Prostate gland (tissue), 2 donors: ENCODE results near the gene WDR91. TPM values are rescaled to one million over a fixed set of nuclear protein-coding genes. Genes with fewer than 3 reads are reported as not detected.

Source experiments
- DNase-seq: peaks from one replicate; pipeline ENCODE4 v3.0.0-alpha.2; 2019; ENCODE audit warnings: low spot score
- H3K27ac ChIP-seq, 2 donors: fragments of 200-600 bp; sonication (generic); 2 replicates each; pipeline ENCODE4 v1.5.1; 2017 to 2019
- H3K27me3 ChIP-seq: fragments of 200-600 bp; sonication (generic); replicated peaks from 2 replicates; pipeline ENCODE4 v1.5.1; 2019; ENCODE audit not compliant: insufficient read depth
- H3K36me3 ChIP-seq, 2 donors: fragments of 200-600 bp; sonication (generic); 1 replicate in 1 of 2; 2 replicates in 1 of 2; pipeline versions ENCODE4 v1.5.1 to v1.8.1; 2017 to 2019
- H3K4me1 ChIP-seq: fragments of 200-600 bp; sonication (generic); replicated peaks from 2 replicates; pipeline ENCODE4 v1.5.1; 2019
- H3K4me3 ChIP-seq, 2 donors: fragments of 200-600 bp; sonication (generic); 2 replicates each; pipeline ENCODE4 v1.5.1; 2017 to 2019
- H3K9me3 ChIP-seq: fragments of 200-600 bp; sonication (generic); 2 replicates; pipeline ENCODE4 v1.5.1; 2017
- POLR2A ChIP-seq: fragments of 450-650 bp; IDR thresholded peaks from one replicate; pipeline ENCODE4 v1.6.1; 2016; ENCODE audit warnings: antibody characterized with exemption, mild to moderate bottlenecking
- POLR2AphosphoS5 ChIP-seq: sonication (generic); formaldehyde crosslinking; IDR thresholded peaks from one replicate; pipeline ENCODE4 v1.6.1; 2017; ENCODE audit warnings: antibody characterized with exemption
- WGBS: methylation state at CpG from one replicate; pipeline ENCODE4 v1.1.5; 2018; 5-methylcytosine and 5-hydroxymethylcytosine counted together
- intact Hi-C: fragments of 100-400 bp; cut with DNase I; formaldehyde crosslinking; loops from one replicate; pipeline ENCODE4 v1.14.2; 2022
- total RNA-seq, 2 donors: library from RNA; depleted of rRNA; stranded (reverse); fragments of >200 nt; gene quantifications; one replicate each; pipeline ENCODE4 v1.1.0, GENCODE V29; 2016
- TF ChIP-seq, protein P1 (sequence below), 4 experiments: fragments of 200-600 bp in 2 of 4; fragments of 450-650 bp in 2 of 4; sonication (generic) in 2 of 4; IDR thresholded peaks; 1 replicate in 3 of 4; 2 replicates in 1 of 4; pipeline ENCODE4 v1.5.1; 2016 to 2019; ENCODE audit warnings: antibody characterized with exemption in 4 of 4, mild to moderate bottlenecking in 2 of 4, moderate library complexity in 2 of 4

The WDR91 gene
- total RNA-seq, 2 donors from 2014 or later: 13.6 to 49.1 TPM

DNA sequence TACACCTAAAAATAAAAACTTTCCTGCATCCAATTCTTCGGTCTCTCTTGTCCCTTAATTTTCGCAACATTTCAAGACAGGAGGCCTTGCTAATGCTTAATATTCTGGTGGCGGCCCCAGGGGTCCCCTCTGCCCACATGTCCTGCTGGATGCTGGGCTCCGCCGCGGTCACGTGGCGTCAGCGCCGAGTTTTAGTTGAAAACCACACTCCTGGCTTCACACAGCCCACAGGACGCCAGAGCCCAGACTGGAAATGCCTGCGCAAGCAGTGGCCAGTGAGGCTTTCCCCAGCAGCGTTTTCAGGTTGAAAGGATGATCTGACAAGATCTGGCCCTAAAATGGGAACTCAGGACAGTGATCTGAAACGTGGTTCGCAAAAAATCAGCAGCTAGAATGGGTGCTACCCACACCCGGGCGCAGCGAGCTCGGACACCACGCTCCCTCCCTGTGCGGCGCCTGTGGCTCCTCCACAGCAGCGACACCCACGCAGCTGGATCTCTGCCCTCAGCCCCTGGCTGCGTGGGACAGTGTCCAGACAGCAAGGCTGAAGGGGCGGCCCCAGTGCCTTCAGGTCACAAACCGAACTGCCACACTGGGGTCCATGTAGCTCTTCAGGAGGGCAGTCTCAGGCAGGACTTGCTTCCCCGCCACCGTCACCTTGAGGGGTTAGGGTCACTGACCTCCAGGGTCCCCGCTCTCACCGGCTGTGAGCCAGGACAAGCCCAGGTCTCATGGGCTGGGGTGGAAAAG is 29.2 kb downstream of the WDR91 start:
- Histone ChIP-seq H3K27me3 (no peaks in the 10 kb centered on the region), H3K9me3 (no peaks in the 10 kb centered on the region), H3K4me3 (no peak overlapping the region), H3K36me3 (peaks cover 4 to 8% of the 10 kb centered on the region in 2 donors), H3K4me1 (no peaks in the 10 kb centered on the region), H3K27ac (no peak overlapping the region)
- 97% methylated on average over 30 of the region's 31 CpGs for WGBS
- no peak for TF ChIP-seq POLR2AphosphoS5
- TF ChIP-seq, protein P1, sequence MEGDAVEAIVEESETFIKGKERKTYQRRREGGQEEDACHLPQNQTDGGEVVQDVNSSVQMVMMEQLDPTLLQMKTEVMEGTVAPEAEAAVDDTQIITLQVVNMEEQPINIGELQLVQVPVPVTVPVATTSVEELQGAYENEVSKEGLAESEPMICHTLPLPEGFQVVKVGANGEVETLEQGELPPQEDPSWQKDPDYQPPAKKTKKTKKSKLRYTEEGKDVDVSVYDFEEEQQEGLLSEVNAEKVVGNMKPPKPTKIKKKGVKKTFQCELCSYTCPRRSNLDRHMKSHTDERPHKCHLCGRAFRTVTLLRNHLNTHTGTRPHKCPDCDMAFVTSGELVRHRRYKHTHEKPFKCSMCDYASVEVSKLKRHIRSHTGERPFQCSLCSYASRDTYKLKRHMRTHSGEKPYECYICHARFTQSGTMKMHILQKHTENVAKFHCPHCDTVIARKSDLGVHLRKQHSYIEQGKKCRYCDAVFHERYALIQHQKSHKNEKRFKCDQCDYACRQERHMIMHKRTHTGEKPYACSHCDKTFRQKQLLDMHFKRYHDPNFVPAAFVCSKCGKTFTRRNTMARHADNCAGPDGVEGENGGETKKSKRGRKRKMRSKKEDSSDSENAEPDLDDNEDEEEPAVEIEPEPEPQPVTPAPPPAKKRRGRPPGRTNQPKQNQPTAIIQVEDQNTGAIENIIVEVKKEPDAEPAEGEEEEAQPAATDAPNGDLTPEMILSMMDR (IDR thresholded peaks at IDR 0.05): no peak
- no peak for TF ChIP-seq POLR2A
- no peak for DNase-seq
- intact Hi-C loops: no loop called here

DNA sequence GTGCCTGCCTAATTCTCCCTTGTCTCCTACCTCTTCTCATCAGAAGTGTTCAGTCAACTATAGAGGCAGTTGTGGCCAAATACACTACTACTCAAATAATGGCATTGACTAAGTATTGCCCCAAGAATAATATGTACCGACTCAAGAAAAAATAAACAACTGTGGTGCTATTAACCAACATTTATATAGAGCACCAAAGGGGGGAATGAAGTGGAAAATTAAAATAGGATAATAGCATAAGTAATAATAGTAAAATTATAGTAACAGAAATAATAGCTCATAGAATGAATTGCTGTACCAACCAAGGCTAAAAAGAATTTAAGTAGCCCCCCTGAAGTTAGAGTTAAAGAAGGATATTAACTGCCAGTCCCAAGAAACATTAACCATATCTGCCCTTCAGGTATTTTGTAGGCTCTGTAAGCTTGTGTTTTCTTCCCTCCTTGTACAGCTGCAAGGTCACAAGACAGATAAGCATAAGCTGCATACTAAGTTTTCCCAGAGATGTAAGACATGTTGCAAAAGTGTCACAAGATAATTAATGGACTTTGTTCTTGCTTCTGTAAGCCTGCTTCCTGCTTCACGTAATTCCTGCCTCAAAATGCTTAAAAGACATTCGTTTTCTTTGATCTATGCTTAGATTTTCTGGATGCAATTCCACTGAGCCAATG is 29.9 kb downstream of the WDR91 start:
- Histone ChIP-seq H3K27me3 (no peaks in the 10 kb centered on the region), H3K4me3 (no peak overlapping the region), H3K4me1 (no peaks in the 10 kb centered on the region), H3K27ac (no peak overlapping the region), H3K9me3 (no peaks in the 10 kb centered on the region), H3K36me3 (peaks cover 0 to 8% of the 10 kb centered on the region in 2 donors)
- no peak for DNase-seq
- intact Hi-C loops: no loop called here
- WGBS: 93% methylated on average over 3 of the region's 3 CpGs
- TF ChIP-seq, protein P1 (IDR thresholded peaks at IDR 0.05): no peak
- no peak for TF ChIP-seq POLR2AphosphoS5
- no peak for TF ChIP-seq POLR2A

DNA sequence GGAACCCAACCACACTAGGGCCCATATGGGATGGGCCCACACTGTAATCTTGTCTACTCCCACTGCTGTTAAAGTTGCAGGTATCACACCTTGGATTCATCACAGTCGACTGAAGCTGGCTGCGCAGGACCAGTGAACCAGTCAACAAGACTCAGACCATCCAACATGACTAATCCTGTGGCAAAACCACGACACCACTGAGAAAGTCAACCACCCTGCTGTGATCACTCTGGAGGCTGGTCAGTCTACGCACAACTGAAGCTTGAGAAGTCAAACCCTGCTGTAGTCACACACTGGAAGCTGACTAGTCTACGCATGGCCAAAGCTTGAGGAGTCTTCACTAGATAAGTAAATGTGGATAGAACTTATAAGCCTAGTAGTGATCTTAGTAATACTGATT is 31.2 kb downstream of the WDR91 start:
- 95% methylated on average over 5 of the region's 5 CpGs for WGBS
- no peaks in the 10 kb centered on the region for H3K9me3 ChIP-seq
- no peaks in the 10 kb centered on the region for H3K4me1 ChIP-seq
- no peaks in the 10 kb centered on the region for H3K36me3 ChIP-seq
- TF ChIP-seq, protein P1 (IDR thresholded peaks at IDR 0.05): no peak
- TF ChIP-seq POLR2A (no peak), POLR2AphosphoS5 (no peak)
- no peak overlapping the region for H3K4me3 ChIP-seq
- intact Hi-C loops: no loop called here
- no peaks in the 10 kb centered on the region for H3K27me3 ChIP-seq
- DNase-seq: no peak
- H3K27ac ChIP-seq: no peak overlapping the region

DNA sequence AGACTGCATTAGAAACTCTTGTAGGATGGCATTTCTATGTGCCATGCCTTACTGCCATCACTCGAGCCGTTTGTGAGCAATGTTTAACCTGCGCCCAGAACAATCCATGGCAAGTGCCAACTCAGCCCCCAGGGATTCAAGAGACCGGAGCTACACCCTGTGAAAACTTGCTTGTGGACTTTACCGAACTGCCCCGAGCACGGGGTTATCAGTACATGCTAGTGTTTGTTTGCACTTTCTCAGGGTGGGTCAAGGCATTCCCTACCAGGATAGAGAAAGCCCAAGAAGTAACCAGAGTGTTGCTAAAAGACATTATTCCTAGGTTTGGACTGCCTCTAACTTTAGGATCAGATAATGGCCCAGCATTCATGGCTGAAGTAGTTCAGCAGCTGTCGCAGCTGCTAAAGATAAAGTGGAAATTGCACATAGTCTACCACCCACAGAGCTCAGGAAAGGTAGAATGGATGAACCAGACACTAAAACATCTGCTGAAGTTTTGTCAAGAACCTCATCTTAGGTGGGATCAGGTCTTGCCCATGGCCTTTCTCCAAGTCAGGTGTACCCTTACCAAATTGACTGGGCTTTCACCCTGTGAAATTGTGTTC is 31.9 kb downstream of the WDR91 start:
- no peaks in the 10 kb centered on the region for H3K4me1 ChIP-seq
- TF ChIP-seq, protein P1 (IDR thresholded peaks at IDR 0.05): no peak
- TF ChIP-seq POLR2A (no peak), POLR2AphosphoS5 (no peak)
- no peaks in the 10 kb centered on the region for H3K36me3 ChIP-seq
- intact Hi-C loops: no loop called here
- WGBS: 92% methylated on average over 8 of the region's 8 CpGs
- no peak overlapping the region for H3K27ac ChIP-seq
- no peaks in the 10 kb centered on the region for H3K9me3 ChIP-seq
- DNase-seq: no peak
- no peak overlapping the region for H3K4me3 ChIP-seq
- H3K27me3 ChIP-seq: no peaks in the 10 kb centered on the region
